GM12878 (cell line): ENCODE results near the gene MAMDC4. TPM values are rescaled to one million over a fixed set of nuclear protein-coding genes. Genes with fewer than 3 reads are reported as not detected.
A peak's percentile ranks its signal among the peaks of the same experiment; 100 is the strongest.

Experiments used
- BACH1 ChIP-seq: fragments of 450-650 bp; IDR thresholded peaks from 2 replicates; pipeline ENCODE4 v1.6.1; 2017; ENCODE audit warnings: mild to moderate bottlenecking, borderline replicate concordance
- CEBPB ChIP-seq, 2 experiments: fragments of 150-350 bp in 1 of 2; IDR thresholded peaks; 2 replicates each; pipeline ENCODE4 v1.6.1; 2012 to 2014; ENCODE audit warnings: low read depth in 2 of 2, low read length in 2 of 2, borderline replicate concordance in 1 of 2, inconsistent platforms in 1 of 2
- EGR1 ChIP-seq, 2 experiments: IDR thresholded peaks; 1 replicate in 1 of 2; 2 replicates in 1 of 2; pipeline ENCODE4 v1.6.1; 2011 to 2012; ENCODE audit warnings: low read depth in 2 of 2, low read length in 2 of 2, borderline replicate concordance in 1 of 2, mild to moderate bottlenecking in 1 of 2, moderate library complexity in 1 of 2
- ESRRA ChIP-seq: IDR thresholded peaks from 2 replicates; pipeline ENCODE4 v1.6.1; 2012; ENCODE audit warnings: mild to moderate bottlenecking, low read length, improper control_type of control experiment
- EZH2 ChIP-seq: IDR thresholded peaks from 2 replicates; pipeline ENCODE4 v1.6.1; 2012; ENCODE audit warnings: low read depth, mild to moderate bottlenecking, control low read depth, inconsistent platforms, low read length, borderline replicate concordance; ENCODE audit not compliant: control insufficient read depth
- FOS ChIP-seq: IDR thresholded peaks from 3 replicates; pipeline ENCODE4 v1.6.1; 2011; ENCODE audit warnings: borderline replicate concordance; ENCODE audit not compliant: insufficient read length; ENCODE audit errors: extremely low read depth
- HDAC2 ChIP-seq: fragments of 200-600 bp; sonication (generic); IDR thresholded peaks from 2 replicates; pipeline ENCODE4 v1.6.1; 2017
- HDAC6 ChIP-seq: fragments of 200-600 bp; sonication (generic); IDR thresholded peaks from one replicate; pipeline ENCODE4 v1.8.0; 2017; ENCODE audit warnings: antibody characterized with exemption; ENCODE audit not compliant: unreplicated experiment
- IRF3 ChIP-seq: fragments of 450-650 bp; IDR thresholded peaks from 2 replicates; pipeline ENCODE4 v1.6.1; 2014; ENCODE audit warnings: mild to moderate bottlenecking
- MTA3 ChIP-seq: IDR thresholded peaks from 2 replicates; pipeline ENCODE4 v1.6.1; 2012; ENCODE audit warnings: low read length, inconsistent platforms, borderline replicate concordance
- NFIC ChIP-seq: IDR thresholded peaks from 2 replicates; pipeline ENCODE4 v1.6.1; 2012; ENCODE audit warnings: low read depth, mild to moderate bottlenecking, inconsistent platforms, low read length, moderate library complexity
- NKRF ChIP-seq: fragments of 450-650 bp; conservative IDR thresholded peaks from 2 replicates; pipeline ENCODE4 v1.6.1; 2017; ENCODE audit warnings: mild to moderate bottlenecking, moderate library complexity
- SMAD1 ChIP-seq: fragments of 450-650 bp; IDR thresholded peaks from 2 replicates; pipeline ENCODE4 v1.6.1; 2018; ENCODE audit warnings: mild to moderate bottlenecking, low read depth; ENCODE audit not compliant: partially characterized antibody
- SPI1 ChIP-seq: IDR thresholded peaks from 2 replicates; pipeline ENCODE4 v1.6.1; 2011; ENCODE audit warnings: low read depth, mild to moderate bottlenecking, low read length, moderate library complexity, borderline replicate concordance; ENCODE audit not compliant: insufficient read depth
- SUPT20H ChIP-seq: IDR thresholded peaks from 2 replicates; pipeline ENCODE4 v1.6.1; 2011; ENCODE audit warnings: low read depth, mild to moderate bottlenecking, low read length, moderate library complexity, borderline replicate concordance; ENCODE audit not compliant: control insufficient read depth
- TCF3 ChIP-seq: IDR thresholded peaks from 2 replicates; pipeline ENCODE4 v1.6.1; 2012; ENCODE audit warnings: low read depth, mild to moderate bottlenecking, low read length, borderline replicate concordance; ENCODE audit not compliant: insufficient read depth
- USF1 ChIP-seq: IDR thresholded peaks from 2 replicates; pipeline ENCODE4 v1.6.1; 2011; ENCODE audit warnings: borderline replicate concordance, low read depth, mild to moderate bottlenecking, moderate library complexity, mixed read lengths, low read length; ENCODE audit not compliant: insufficient read depth; ENCODE audit errors: extremely low read length
- WRNIP1 ChIP-seq: IDR thresholded peaks from 2 replicates; pipeline ENCODE4 v1.6.1; 2011; ENCODE audit warnings: low read depth, low read length, improper control_type of control experiment, borderline replicate concordance
- ZNF384 ChIP-seq: IDR thresholded peaks from 2 replicates; pipeline ENCODE4 v1.6.1; 2012; ENCODE audit warnings: low read depth, mild to moderate bottlenecking, low read length, improper control_type of control experiment, borderline replicate concordance
- ZNF592 ChIP-seq: fragments of 450-650 bp; IDR thresholded peaks from 2 replicates; pipeline ENCODE4 v1.6.1; 2017; ENCODE audit warnings: mild to moderate bottlenecking, moderate library complexity
- polyA plus RNA-seq, 11 experiments: library from polyadenylated mRNA; depleted of rRNA in 4 of 11; unstranded in 6 of 11; stranded (reverse) in 5 of 11; fragments of >200 nt; fragmentation: Nextera tagmentation in 4 of 11; fragmentation: Illumina TruSeq in 1 of 11; extraction: Ambion mirVana in 4 of 11; extraction: Trizol in 1 of 11; gene quantifications; 1 replicate in 1 of 11; 2 replicates in 10 of 11; pipeline versions ENCODE4 v1.2.1 to v1.2.3, GENCODE V29; 2011 to 2016; ENCODE audit warnings: inconsistent platforms in 2 of 11, missing spikeins in 2 of 11, low read depth in 1 of 11
- total RNA-seq, 4 experiments: library from RNA; depleted of rRNA in 3 of 4; stranded (reverse); fragments of >200 nt in 3 of 4; fragmentation: Illumina TruSeq in 1 of 4; extraction: Trizol in 1 of 4; gene quantifications; 2 replicates each; pipeline versions ENCODE4 v1.2.1 to v1.2.3, GENCODE V29; 2013 to 2021

Gene MAMDC4
- total and polyA plus RNA-seq, 10 of the 15 experiments (the other 5 are each of a cell fraction or from before 2014, with no cell fraction given) = 0.22 to 5.7 (median 2.4) TPM; not detected in 1

GRCh38 chr9:136882109-136882946 lies 30.2 kb downstream of the MAMDC4 start (continued):
- no peak for TF ChIP-seq TCF3
- no peak for TF ChIP-seq IRF3
- TF ChIP-seq NKRF = no peak; the same call in 1 of the 2 replicates
- TF ChIP-seq SMAD1 = no peak
- TF ChIP-seq NFIC = no peak
- no peak for TF ChIP-seq CEBPB (IDR thresholded peaks at IDR 0.05; ENCODE audit: borderline replicate concordance in 1 of 2, low read depth in 2 of 2, low read length in 2 of 2)
- TF ChIP-seq SPI1 = no peak
- 0 out of 2 replicates have a peak, but pooled peaks have one; percentile 50 for TF ChIP-seq BACH1
- no peak for TF ChIP-seq HDAC6
- no peak for TF ChIP-seq MTA3
- peak in 1 of 2 experiments; percentile 41; a peak in 1 of 3 replicates for TF ChIP-seq EGR1 (IDR thresholded peaks at IDR 0.05; ENCODE audit: borderline replicate concordance in 1 of 2, low read depth in 2 of 2, low read length in 2 of 2)
- TF ChIP-seq WRNIP1 = no peak
- no peak for TF ChIP-seq HDAC2
- no peak for TF ChIP-seq ZNF592
- TF ChIP-seq ESRRA = no peak
- no peak for TF ChIP-seq ZNF384
- TF ChIP-seq EZH2 = no peak
- no peak for TF ChIP-seq FOS
- peak; percentile 58 for TF ChIP-seq USF1
- no peak for TF ChIP-seq SUPT20H
